GM20000 (cell line): Measurements from ENCODE around the gene PKD2.

Experiments used
- DNase-seq: peaks from one replicate; pipeline ENCODE4 v3.0.0; 2012; ENCODE audit warnings: low spot score
- CTCF ChIP-seq: IDR thresholded peaks from 2 replicates; pipeline ENCODE4 v1.5.1; 2012; ENCODE audit warnings: mild to moderate bottlenecking, control low read depth; ENCODE audit errors: extremely low read depth, missing control alignments

Gene PKD2

GRCh38 chr4:88027611-88028608 lies 20.5 kb downstream of the PKD2 start:
- TF ChIP-seq CTCF = no peak
- DNase-seq = no peak

- TF ChIP-seq CTCF = no peak
- DNase-seq = no peak
Observed at GRCh38 chr4:88028946-88029345, 21.5 kb downstream of the PKD2 start.

GRCh38 chr4:88029556-88029955 lies 22.1 kb downstream of the PKD2 start:
- TF ChIP-seq CTCF = no peak
- DNase-seq = no peak

- no peak for TF ChIP-seq CTCF
- DNase-seq = no peak
Observed at GRCh38 chr4:88030565-88031310, 23.3 kb downstream of the PKD2 start.

- peak; percentile 50 for DNase-seq
- peak; percentile 43 for TF ChIP-seq CTCF
Observed at GRCh38 chr4:88033309-88033708, 25.9 kb downstream of the PKD2 start.

- no peak for TF ChIP-seq CTCF
- DNase-seq = no peak
Observed at GRCh38 chr4:88035292-88035691, 27.9 kb downstream of the PKD2 start.

- TF ChIP-seq CTCF = no peak
- no peak for DNase-seq
Observed at GRCh38 chr4:88037447-88037846, 30.0 kb downstream of the PKD2 start.
